WTC11 (cell line): ENCODE data around the gene ACHE. TPM values are rescaled to one million over a fixed set of nuclear protein-coding genes. Genes with fewer than 3 reads are reported as not detected.

Experiments used
- ATAC-seq: fragments of 200-7000 bp; cut with Tn5 transposase; 2 replicates; pipeline ENCODE4 v1.10.0; 2021; ENCODE audit warnings: mild to moderate bottlenecking, moderate library complexity
- CTCF ChIA-PET: fragments of 300-600 bp; sonication (Branson Sonifier 250); formaldehyde crosslinking; loops from one replicate; lab custom pipeline; 2021; ENCODE audit warnings: antibody characterized with exemption; lab: Charles Lee
- POLR2A ChIA-PET: fragments of 350-600 bp; sonication (Branson Sonifier 250); formaldehyde crosslinking; loops from one replicate; lab custom pipeline; 2021; ENCODE audit warnings: antibody characterized with exemption; lab: Charles Lee
- DNase-seq: peaks from one replicate; pipeline ENCODE4 v3.0.0; 2021; ENCODE audit warnings: low spot score
- H3K27ac Mint-ChIP-seq: 2 replicates; pipeline ENCODE4 v1.8.0; 2021; ENCODE audit warnings: mixed read lengths
- H3K27me3 Mint-ChIP-seq: 2 replicates; pipeline ENCODE4 v1.8.0; 2021; ENCODE audit warnings: low read depth, mild to moderate bottlenecking, moderate library complexity, mixed read lengths
- H3K36me3 Mint-ChIP-seq: 2 replicates; pipeline ENCODE4 v1.8.0; 2021; ENCODE audit warnings: mixed read lengths
- H3K4me1 Mint-ChIP-seq: 2 replicates; pipeline ENCODE4 v1.8.0; 2022; ENCODE audit warnings: mixed read lengths
- H3K4me3 Mint-ChIP-seq: 2 replicates; pipeline ENCODE4 v1.8.0; 2021; ENCODE audit warnings: mild to moderate bottlenecking, moderate library complexity, mixed read lengths
- H3K9me3 Mint-ChIP-seq: 2 replicates; pipeline ENCODE4 v1.8.0; 2021; ENCODE audit warnings: mixed read lengths
- ATF1 ChIP-seq: sonication (generic); formaldehyde crosslinking; IDR thresholded peaks from 2 replicates; pipeline ENCODE4 v1.8.1; 2023; ENCODE audit warnings: mild to moderate bottlenecking, moderate library complexity, missing genetic modification reagents
- IRF2 ChIP-seq: sonication (generic); formaldehyde crosslinking; IDR thresholded peaks from 2 replicates; pipeline ENCODE4 v1.8.0; 2022; ENCODE audit warnings: low read depth, missing genetic modification reagents, borderline replicate concordance
- KAT7 ChIP-seq: sonication (generic); formaldehyde crosslinking; IDR thresholded peaks from 2 replicates; pipeline ENCODE4 v1.8.1; 2023; ENCODE audit warnings: missing genetic modification reagents, mild to moderate bottlenecking, borderline replicate concordance
- MYBL2 ChIP-seq: sonication (generic); formaldehyde crosslinking; IDR thresholded peaks from 2 replicates; pipeline ENCODE4 v1.8.1; 2023; ENCODE audit warnings: mild to moderate bottlenecking, moderate library complexity, missing genetic modification reagents
- SOX15 ChIP-seq: fragments of 250-450 bp; sonication (Bioruptor Pico); IDR thresholded peaks from 2 replicates; pipeline ENCODE4 v1.9.0; 2021; ENCODE audit warnings: mild to moderate bottlenecking
- ZNF138 ChIP-seq: sonication (generic); formaldehyde crosslinking; conservative IDR thresholded peaks from 2 replicates; pipeline ENCODE4 v1.8.1; 2022; ENCODE audit warnings: mild to moderate bottlenecking, moderate library complexity, missing genetic modification reagents
- ZNF219 ChIP-seq: sonication (generic); formaldehyde crosslinking; IDR thresholded peaks from 2 replicates; pipeline ENCODE4 v1.8.0; 2023; ENCODE audit warnings: missing genetic modification reagents, mild to moderate bottlenecking, borderline replicate concordance
- total RNA-seq: library from RNA; stranded (reverse); gene quantifications from 3 replicates; pipeline ENCODE4 v1.2.3, GENCODE V29; 2021
- TF ChIP-seq, protein P1 (sequence below): sonication (generic); formaldehyde crosslinking; IDR thresholded peaks from 2 replicates; pipeline ENCODE4 v1.8.0; 2023; ENCODE audit warnings: missing genetic modification reagents
- TF ChIP-seq, protein P2 (sequence below): sonication (generic); formaldehyde crosslinking; IDR thresholded peaks from 2 replicates; pipeline ENCODE4 v1.8.0; 2022; ENCODE audit warnings: missing genetic modification reagents
- TF ChIP-seq, protein P3 (sequence below): sonication (generic); formaldehyde crosslinking; IDR thresholded peaks from 2 replicates; pipeline ENCODE4 v1.8.1; 2023; ENCODE audit warnings: mild to moderate bottlenecking, missing genetic modification reagents, borderline replicate concordance
- TF ChIP-seq, protein P4 (sequence below): fragments of 250-450 bp; sonication (Bioruptor Pico); IDR thresholded peaks from 2 replicates; pipeline ENCODE4 v2.1.2; 2022; ENCODE audit warnings: mild to moderate bottlenecking, moderate library complexity
- TF ChIP-seq, protein P5 (sequence below): sonication (generic); formaldehyde crosslinking; IDR thresholded peaks from 2 replicates; pipeline ENCODE4 v1.8.0; 2023; ENCODE audit warnings: missing genetic modification reagents, mild to moderate bottlenecking, borderline replicate concordance

Gene ACHE
- total RNA-seq, 1 experiment from 2014 or later, result 7.7 TPM

DNA sequence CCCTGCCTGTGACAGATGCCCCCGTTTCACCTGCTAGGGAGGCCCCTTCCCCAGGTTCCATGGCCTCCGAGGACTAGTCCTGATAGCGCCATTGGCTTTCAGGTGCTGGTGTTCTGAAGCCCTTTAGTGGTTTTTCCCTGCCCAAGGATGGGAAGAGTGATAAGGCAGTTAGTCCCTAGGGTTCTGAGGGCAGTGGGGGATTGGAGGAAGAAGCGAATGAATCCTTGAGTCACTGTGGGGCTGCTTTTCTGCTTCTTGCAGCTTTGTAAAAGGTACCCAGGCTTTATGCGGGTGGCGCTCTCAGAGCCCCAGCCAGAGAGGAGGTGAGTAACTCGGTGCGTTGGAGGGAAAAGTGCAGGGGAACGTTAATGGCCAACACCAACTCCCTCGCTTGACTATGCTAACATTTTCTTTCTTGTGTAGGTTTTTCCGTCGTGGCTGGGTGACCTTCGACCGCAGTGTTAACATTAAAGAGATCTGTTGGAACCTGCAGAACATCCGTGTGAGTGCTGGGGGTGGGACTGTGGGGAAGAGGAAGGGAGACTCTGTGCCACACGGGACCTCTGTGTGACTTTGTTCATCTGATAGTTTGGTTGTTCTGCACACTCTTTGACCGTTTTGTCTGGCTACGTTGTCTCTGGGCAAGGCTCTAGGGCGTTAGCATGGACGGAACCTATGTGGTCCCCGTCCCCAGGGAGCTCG, 10.1 kb downstream of the ACHE start:
- no peak for ATAC-seq
- ChIA-PET CTCF (interaction anchor here (1.0 kb wide), 1 partner anchor 58 kb away, joined by 5 read pairs; no protein-coding TSS in a partner anchor), POLR2A (interaction anchor here (0.6 to 6.2 kb wide), 2 partner anchors 11 to 348 kb away, joined by 3 to 71 read pairs; partner anchors contain the start of gene SRRT)
- H3K27ac Mint-ChIP-seq, result peak overlapping the region; percentile 31; the same call in 1 of the 2 replicates
- peaks cover 31% of the 10 kb centered on the region for H3K4me1 Mint-ChIP-seq
- H3K4me3 Mint-ChIP-seq, result no peak overlapping the region
- no peaks in the 10 kb centered on the region for H3K27me3 Mint-ChIP-seq
- TF ChIP-seq ZNF138 (CRISPR knock-in tag) (no peak), KAT7 (CRISPR knock-in tag) (no peak), ZNF219 (CRISPR knock-in tag) (no peak), IRF2 (CRISPR knock-in tag) (no peak), SOX15 (CRISPR knock-in tag) (no peak), MYBL2 (CRISPR knock-in tag) (no peak), ATF1 (CRISPR knock-in tag) (no peak)
- TF ChIP-seq, protein P1, sequence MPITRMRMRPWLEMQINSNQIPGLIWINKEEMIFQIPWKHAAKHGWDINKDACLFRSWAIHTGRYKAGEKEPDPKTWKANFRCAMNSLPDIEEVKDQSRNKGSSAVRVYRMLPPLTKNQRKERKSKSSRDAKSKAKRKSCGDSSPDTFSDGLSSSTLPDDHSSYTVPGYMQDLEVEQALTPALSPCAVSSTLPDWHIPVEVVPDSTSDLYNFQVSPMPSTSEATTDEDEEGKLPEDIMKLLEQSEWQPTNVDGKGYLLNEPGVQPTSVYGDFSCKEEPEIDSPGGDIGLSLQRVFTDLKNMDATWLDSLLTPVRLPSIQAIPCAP (CRISPR knock-in tag), result no peak
- TF ChIP-seq, protein P2, sequence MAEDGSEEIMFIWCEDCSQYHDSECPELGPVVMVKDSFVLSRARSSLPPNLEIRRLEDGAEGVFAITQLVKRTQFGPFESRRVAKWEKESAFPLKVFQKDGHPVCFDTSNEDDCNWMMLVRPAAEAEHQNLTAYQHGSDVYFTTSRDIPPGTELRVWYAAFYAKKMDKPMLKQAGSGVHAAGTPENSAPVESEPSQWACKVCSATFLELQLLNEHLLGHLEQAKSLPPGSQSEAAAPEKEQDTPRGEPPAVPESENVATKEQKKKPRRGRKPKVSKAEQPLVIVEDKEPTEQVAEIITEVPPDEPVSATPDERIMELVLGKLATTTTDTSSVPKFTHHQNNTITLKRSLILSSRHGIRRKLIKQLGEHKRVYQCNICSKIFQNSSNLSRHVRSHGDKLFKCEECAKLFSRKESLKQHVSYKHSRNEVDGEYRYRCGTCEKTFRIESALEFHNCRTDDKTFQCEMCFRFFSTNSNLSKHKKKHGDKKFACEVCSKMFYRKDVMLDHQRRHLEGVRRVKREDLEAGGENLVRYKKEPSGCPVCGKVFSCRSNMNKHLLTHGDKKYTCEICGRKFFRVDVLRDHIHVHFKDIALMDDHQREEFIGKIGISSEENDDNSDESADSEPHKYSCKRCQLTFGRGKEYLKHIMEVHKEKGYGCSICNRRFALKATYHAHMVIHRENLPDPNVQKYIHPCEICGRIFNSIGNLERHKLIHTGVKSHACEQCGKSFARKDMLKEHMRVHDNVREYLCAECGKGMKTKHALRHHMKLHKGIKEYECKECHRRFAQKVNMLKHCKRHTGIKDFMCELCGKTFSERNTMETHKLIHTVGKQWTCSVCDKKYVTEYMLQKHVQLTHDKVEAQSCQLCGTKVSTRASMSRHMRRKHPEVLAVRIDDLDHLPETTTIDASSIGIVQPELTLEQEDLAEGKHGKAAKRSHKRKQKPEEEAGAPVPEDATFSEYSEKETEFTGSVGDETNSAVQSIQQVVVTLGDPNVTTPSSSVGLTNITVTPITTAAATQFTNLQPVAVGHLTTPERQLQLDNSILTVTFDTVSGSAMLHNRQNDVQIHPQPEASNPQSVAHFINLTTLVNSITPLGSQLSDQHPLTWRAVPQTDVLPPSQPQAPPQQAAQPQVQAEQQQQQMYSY (CRISPR knock-in tag), result no peak
- TF ChIP-seq, protein P3, sequence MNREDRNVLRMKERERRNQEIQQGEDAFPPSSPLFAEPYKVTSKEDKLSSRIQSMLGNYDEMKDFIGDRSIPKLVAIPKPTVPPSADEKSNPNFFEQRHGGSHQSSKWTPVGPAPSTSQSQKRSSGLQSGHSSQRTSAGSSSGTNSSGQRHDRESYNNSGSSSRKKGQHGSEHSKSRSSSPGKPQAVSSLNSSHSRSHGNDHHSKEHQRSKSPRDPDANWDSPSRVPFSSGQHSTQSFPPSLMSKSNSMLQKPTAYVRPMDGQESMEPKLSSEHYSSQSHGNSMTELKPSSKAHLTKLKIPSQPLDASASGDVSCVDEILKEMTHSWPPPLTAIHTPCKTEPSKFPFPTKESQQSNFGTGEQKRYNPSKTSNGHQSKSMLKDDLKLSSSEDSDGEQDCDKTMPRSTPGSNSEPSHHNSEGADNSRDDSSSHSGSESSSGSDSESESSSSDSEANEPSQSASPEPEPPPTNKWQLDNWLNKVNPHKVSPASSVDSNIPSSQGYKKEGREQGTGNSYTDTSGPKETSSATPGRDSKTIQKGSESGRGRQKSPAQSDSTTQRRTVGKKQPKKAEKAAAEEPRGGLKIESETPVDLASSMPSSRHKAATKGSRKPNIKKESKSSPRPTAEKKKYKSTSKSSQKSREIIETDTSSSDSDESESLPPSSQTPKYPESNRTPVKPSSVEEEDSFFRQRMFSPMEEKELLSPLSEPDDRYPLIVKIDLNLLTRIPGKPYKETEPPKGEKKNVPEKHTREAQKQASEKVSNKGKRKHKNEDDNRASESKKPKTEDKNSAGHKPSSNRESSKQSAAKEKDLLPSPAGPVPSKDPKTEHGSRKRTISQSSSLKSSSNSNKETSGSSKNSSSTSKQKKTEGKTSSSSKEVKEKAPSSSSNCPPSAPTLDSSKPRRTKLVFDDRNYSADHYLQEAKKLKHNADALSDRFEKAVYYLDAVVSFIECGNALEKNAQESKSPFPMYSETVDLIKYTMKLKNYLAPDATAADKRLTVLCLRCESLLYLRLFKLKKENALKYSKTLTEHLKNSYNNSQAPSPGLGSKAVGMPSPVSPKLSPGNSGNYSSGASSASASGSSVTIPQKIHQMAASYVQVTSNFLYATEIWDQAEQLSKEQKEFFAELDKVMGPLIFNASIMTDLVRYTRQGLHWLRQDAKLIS (CRISPR knock-in tag), result no peak
- TF ChIP-seq, protein P4, sequence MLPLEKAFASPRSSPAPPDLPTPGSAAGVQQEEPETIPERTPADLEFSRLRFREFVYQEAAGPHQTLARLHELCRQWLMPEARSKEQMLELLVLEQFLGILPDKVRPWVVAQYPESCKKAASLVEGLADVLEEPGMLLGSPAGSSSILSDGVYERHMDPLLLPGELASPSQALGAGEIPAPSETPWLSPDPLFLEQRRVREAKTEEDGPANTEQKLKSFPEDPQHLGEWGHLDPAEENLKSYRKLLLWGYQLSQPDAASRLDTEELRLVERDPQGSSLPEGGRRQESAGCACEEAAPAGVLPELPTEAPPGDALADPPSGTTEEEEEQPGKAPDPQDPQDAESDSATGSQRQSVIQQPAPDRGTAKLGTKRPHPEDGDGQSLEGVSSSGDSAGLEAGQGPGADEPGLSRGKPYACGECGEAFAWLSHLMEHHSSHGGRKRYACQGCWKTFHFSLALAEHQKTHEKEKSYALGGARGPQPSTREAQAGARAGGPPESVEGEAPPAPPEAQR (CRISPR knock-in tag), result no peak
- TF ChIP-seq, protein P5, sequence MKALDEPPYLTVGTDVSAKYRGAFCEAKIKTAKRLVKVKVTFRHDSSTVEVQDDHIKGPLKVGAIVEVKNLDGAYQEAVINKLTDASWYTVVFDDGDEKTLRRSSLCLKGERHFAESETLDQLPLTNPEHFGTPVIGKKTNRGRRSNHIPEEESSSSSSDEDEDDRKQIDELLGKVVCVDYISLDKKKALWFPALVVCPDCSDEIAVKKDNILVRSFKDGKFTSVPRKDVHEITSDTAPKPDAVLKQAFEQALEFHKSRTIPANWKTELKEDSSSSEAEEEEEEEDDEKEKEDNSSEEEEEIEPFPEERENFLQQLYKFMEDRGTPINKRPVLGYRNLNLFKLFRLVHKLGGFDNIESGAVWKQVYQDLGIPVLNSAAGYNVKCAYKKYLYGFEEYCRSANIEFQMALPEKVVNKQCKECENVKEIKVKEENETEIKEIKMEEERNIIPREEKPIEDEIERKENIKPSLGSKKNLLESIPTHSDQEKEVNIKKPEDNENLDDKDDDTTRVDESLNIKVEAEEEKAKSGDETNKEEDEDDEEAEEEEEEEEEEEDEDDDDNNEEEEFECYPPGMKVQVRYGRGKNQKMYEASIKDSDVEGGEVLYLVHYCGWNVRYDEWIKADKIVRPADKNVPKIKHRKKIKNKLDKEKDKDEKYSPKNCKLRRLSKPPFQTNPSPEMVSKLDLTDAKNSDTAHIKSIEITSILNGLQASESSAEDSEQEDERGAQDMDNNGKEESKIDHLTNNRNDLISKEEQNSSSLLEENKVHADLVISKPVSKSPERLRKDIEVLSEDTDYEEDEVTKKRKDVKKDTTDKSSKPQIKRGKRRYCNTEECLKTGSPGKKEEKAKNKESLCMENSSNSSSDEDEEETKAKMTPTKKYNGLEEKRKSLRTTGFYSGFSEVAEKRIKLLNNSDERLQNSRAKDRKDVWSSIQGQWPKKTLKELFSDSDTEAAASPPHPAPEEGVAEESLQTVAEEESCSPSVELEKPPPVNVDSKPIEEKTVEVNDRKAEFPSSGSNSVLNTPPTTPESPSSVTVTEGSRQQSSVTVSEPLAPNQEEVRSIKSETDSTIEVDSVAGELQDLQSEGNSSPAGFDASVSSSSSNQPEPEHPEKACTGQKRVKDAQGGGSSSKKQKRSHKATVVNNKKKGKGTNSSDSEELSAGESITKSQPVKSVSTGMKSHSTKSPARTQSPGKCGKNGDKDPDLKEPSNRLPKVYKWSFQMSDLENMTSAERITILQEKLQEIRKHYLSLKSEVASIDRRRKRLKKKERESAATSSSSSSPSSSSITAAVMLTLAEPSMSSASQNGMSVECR (CRISPR knock-in tag), result no peak
- H3K36me3 Mint-ChIP-seq, result peaks cover 76% of the 10 kb centered on the region
- no peak for DNase-seq
- no peaks in the 10 kb centered on the region for H3K9me3 Mint-ChIP-seq
